Large intestine (tissue), 3 donors: ENCODE measurements around the gene KHNYN. TPM values are rescaled to one million over a fixed set of nuclear protein-coding genes. Genes with fewer than 3 reads are reported as not detected.
"Not testable (repeated sequence)": the region's sequence is repeated elsewhere in the genome, so short reads cannot be mapped to it uniquely, and the experiment has no call there.

ENCODE experiments used
- DNase-seq, 2 donors: peaks; one replicate each; pipeline versions ENCODE4 v3.0.0 to v3.0.0-alpha.2; 2013
- H3K27ac ChIP-seq: one replicate; pipeline ENCODE4 v1.5.1; 2013; ENCODE audit warnings: low read length
- H3K27me3 ChIP-seq: 2 replicates; pipeline ENCODE4 v1.6.1; 2013; ENCODE audit warnings: low read length; ENCODE audit not compliant: control insufficient read depth, insufficient read depth
- H3K36me3 ChIP-seq: 2 replicates; pipeline ENCODE4 v1.6.1; 2013; ENCODE audit warnings: low read length; ENCODE audit not compliant: control insufficient read depth, insufficient read depth
- H3K4me1 ChIP-seq: one replicate; pipeline ENCODE4 v1.6.1; 2013; ENCODE audit warnings: low read length; ENCODE audit not compliant: control insufficient read depth, insufficient read depth
- H3K4me3 ChIP-seq: one replicate; pipeline ENCODE4 v1.5.1; 2013; ENCODE audit warnings: low read length
- H3K9me3 ChIP-seq: one replicate; pipeline ENCODE4 v1.6.1; 2013; ENCODE audit warnings: mild to moderate bottlenecking, low read depth, low read length, moderate library complexity; ENCODE audit not compliant: control insufficient read depth
- WGBS: methylation state at CpG from one replicate; pipeline ENCODE4 v1.1.5; 2013; ENCODE audit warnings: low lambda C conversion rate; ENCODE audit not compliant: insufficient coverage; 5-methylcytosine and 5-hydroxymethylcytosine counted together
- polyA plus RNA-seq: library from polyadenylated mRNA; unstranded; fragments of 120-200 nt; gene quantifications from one replicate; pipeline ENCODE4 v1.2.1, GENCODE V29; 2013

The KHNYN gene
- polyA plus RNA-seq, 1 donor: 73.5 TPM

GRCh38 chr14:24439257-24439656 lies 9.5 kb downstream of the KHNYN start:
- WGBS: no CpG with 5 or more reads among the region's 1 CpG
- H3K27me3 ChIP-seq: no peaks in the 10 kb centered on the region
- H3K4me1 ChIP-seq: peaks cover 10% of the 10 kb centered on the region
- H3K9me3 ChIP-seq: no peaks in the 10 kb centered on the region
- no peak overlapping the region for H3K4me3 ChIP-seq
- no peak for DNase-seq
- peaks cover 60% of the 10 kb centered on the region for H3K36me3 ChIP-seq
- no peak overlapping the region for H3K27ac ChIP-seq

- Histone ChIP-seq H3K4me1 (peaks cover 10% of the 10 kb centered on the region), H3K4me3 (no peak overlapping the region), H3K9me3 (no peaks in the 10 kb centered on the region), H3K36me3 (peaks cover 54% of the 10 kb centered on the region), H3K27ac (no peak overlapping the region), H3K27me3 (no peaks in the 10 kb centered on the region)
- peak in 1 of 2 donors; percentile 4 for DNase-seq
- no CpG with 5 or more reads among the region's 15 CpGs for WGBS
These were observed 10.3 kb downstream of the KHNYN start for GRCh38 chr14:24439830-24440605.

GRCh38 chr14:24440606-24441399 lies 11.0 kb downstream of the KHNYN start:
- peaks cover 10% of the 10 kb centered on the region for H3K4me1 ChIP-seq
- H3K9me3 ChIP-seq: no peaks in the 10 kb centered on the region
- H3K27me3 ChIP-seq: no peaks in the 10 kb centered on the region
- no peak for DNase-seq
- no peak overlapping the region for H3K4me3 ChIP-seq
- no CpG with 5 or more reads among the region's 8 CpGs for WGBS
- H3K27ac ChIP-seq: no peak overlapping the region
- peaks cover 51% of the 10 kb centered on the region for H3K36me3 ChIP-seq

- WGBS: no CpG with 5 or more reads among the region's 5 CpGs
- Histone ChIP-seq H3K4me1 (peaks cover 8% of the 10 kb centered on the region), H3K4me3 (peak overlapping the region; percentile 71), H3K27ac (peak overlapping the region; percentile 89), H3K9me3 (no peaks in the 10 kb centered on the region), H3K27me3 (no peaks in the 10 kb centered on the region), H3K36me3 (peaks cover 44% of the 10 kb centered on the region)
- no peak for DNase-seq
These were observed 11.7 kb downstream of the KHNYN start for GRCh38 chr14:24441485-24441884.

- peaks cover 7% of the 10 kb centered on the region for H3K4me1 ChIP-seq
- H3K27ac ChIP-seq: peak overlapping the region; percentile 89
- WGBS: no CpG with 5 or more reads among the region's 12 CpGs
- peak overlapping the region; percentile 71 for H3K4me3 ChIP-seq
- H3K36me3 ChIP-seq: peaks cover 41% of the 10 kb centered on the region
- H3K9me3 ChIP-seq: no peaks in the 10 kb centered on the region
- DNase-seq: no peak
- no peaks in the 10 kb centered on the region for H3K27me3 ChIP-seq
These were observed 12.1 kb downstream of the KHNYN start for GRCh38 chr14:24441904-24442239.

- Histone ChIP-seq H3K27ac (peak within 1 kb of the TSS; percentile 89), H3K4me3 (peak within 1 kb of the TSS; percentile 71), H3K27me3 (no peaks in the 10 kb centered on the region), H3K9me3 (no peaks in the 10 kb centered on the region), H3K36me3 (peaks cover 35% of the 10 kb centered on the region), H3K4me1 (peaks cover 7% of the 10 kb centered on the region)
- no CpG with 5 or more reads among the region's 52 CpGs for WGBS
- DNase-seq: peak; percentile 100
These were observed 12.7 kb downstream of the KHNYN start, which contains the start of gene SDR39U1 for GRCh38 chr14:24442240-24443052. Gene SDR39U1, minus strand, starts transcription at chr14:24442776. Its CDS starts 7 bp downstream, at chr14:24442769.

GRCh38 chr14:24443053-24443665 lies 13.4 kb downstream of the KHNYN start:
- peak in 1 of 2 donors; percentile 48 for DNase-seq
- 3% methylated on average over 4 of the region's 7 CpGs for WGBS

GRCh38 chr14:24450828-24451227 lies 21.1 kb downstream of the KHNYN start:
- H3K4me3 ChIP-seq, H3K4me1 ChIP-seq, H3K9me3 ChIP-seq, DNase-seq, H3K27me3 ChIP-seq, H3K27ac ChIP-seq, H3K36me3 ChIP-seq: not testable (repeated sequence)
- no CpG with 5 or more reads among the region's 2 CpGs for WGBS

More at GRCh38 chr14:24443053-24443665, 13.4 kb downstream of the KHNYN start:
- H3K9me3 ChIP-seq: no peaks in the 10 kb centered on the region
- peaks cover 7% of the 10 kb centered on the region for H3K4me1 ChIP-seq
- peak overlapping the region; percentile 89 for H3K27ac ChIP-seq
- H3K27me3 ChIP-seq: no peaks in the 10 kb centered on the region
- H3K4me3 ChIP-seq: peak overlapping the region; percentile 71
- H3K36me3 ChIP-seq: peaks cover 28% of the 10 kb centered on the region

GRCh38 chr14:24456980-24457379 lies 27.2 kb downstream of the KHNYN start:
- no peak for DNase-seq
- no peaks in the 10 kb centered on the region for H3K4me1 ChIP-seq

GRCh38 chr14:24458736-24459135 lies 29.0 kb downstream of the KHNYN start:
- Histone ChIP-seq H3K9me3 (peaks cover 3% of the 10 kb centered on the region), H3K4me3 (no peak overlapping the region), H3K4me1 (no peaks in the 10 kb centered on the region), H3K27me3 (no peaks in the 10 kb centered on the region), H3K36me3 (no peaks in the 10 kb centered on the region), H3K27ac (no peak overlapping the region)
- WGBS: no CpG with 5 or more reads among the region's 1 CpG
- no peak for DNase-seq

More at GRCh38 chr14:24456980-24457379, 27.2 kb downstream of the KHNYN start:
- Histone ChIP-seq H3K9me3 (peaks cover 3% of the 10 kb centered on the region), H3K27me3 (no peaks in the 10 kb centered on the region), H3K36me3 (no peaks in the 10 kb centered on the region), H3K4me3 (no peak overlapping the region), H3K27ac (no peak overlapping the region)
